D721Med (cell line): ENCODE results near the gene CCDC167.

Source experiments
- DNase-seq: peaks from one replicate; pipeline ENCODE4 v3.0.0; 2011; ENCODE audit warnings: low spot score; ENCODE audit not compliant: insufficient read length
- FAIRE-seq: peaks from 2 replicates; lab custom pipeline; 2011; peaks lifted over from hg19 to GRCh38; lab: Jason Lieb, UNC
- CTCF ChIP-seq: IDR thresholded peaks from 2 replicates; pipeline ENCODE4 v1.5.1; 2012; ENCODE audit warnings: mild to moderate bottlenecking, control low read depth; ENCODE audit not compliant: insufficient read depth; ENCODE audit errors: missing control alignments

The CCDC167 gene

GRCh38 chr6:37435373-37435772 lies 64.3 kb downstream of the CCDC167 start:
- DNase-seq (no peak), FAIRE-seq (no peak)
- TF ChIP-seq CTCF: no peak

GRCh38 chr6:37433657-37434271 lies 65.9 kb downstream of the CCDC167 start:
- no peak for TF ChIP-seq CTCF
- FAIRE-seq (no peak), DNase-seq (no peak)
